A549 (cell line): ENCODE measurements around the gene ACBD3. TPM values are rescaled to one million over a fixed set of nuclear protein-coding genes. Genes with fewer than 3 reads are reported as not detected.

Experiments used
- ATAC-seq, 2 experiments: fragments of 200-7000 bp in 1 of 2; fragments of >200 bp in 1 of 2; cut with Nextera tagmentation in 1 of 2; cut with Tn5 transposase in 1 of 2; 3 replicates each; pipeline versions ENCODE4 v1.8.0 to v1.9.1; 2018 to 2020; ENCODE audit warnings: mild to moderate bottlenecking in 1 of 2, moderate library complexity in 1 of 2
- CTCF ChIA-PET: fragments of 300-600 bp; sonication (Branson Sonifier 250); formaldehyde crosslinking; extraction: SDS; loops from one replicate; lab custom pipeline; 2021; ENCODE audit warnings: antibody characterized with exemption, inconsistent platforms; lab: Yijun Ruan, JAX
- POLR2A ChIA-PET: fragments of 350-600 bp; formaldehyde crosslinking; extraction: SDS; loops from one replicate; lab custom pipeline; 2021; ENCODE audit warnings: antibody characterized with exemption, inconsistent platforms; lab: Yijun Ruan, JAX
- DNase-seq, 2 experiments: peaks; one replicate each; pipeline versions ENCODE4 v3.0.0 to v3.0.0-alpha.2; 2011 to 2016; ENCODE audit warnings: low read depth in 1 of 2, low spot score in 1 of 2
- FAIRE-seq: peaks from 2 replicates; lab custom pipeline; 2011; peaks lifted over from hg19 to GRCh38; lab: Jason Lieb, UNC
- H3K27ac ChIP-seq, 2 experiments: fragments of >200 bp; sonication (Bioruptor Twin); formaldehyde crosslinking; 3 replicates each; pipeline ENCODE4 v1.5.1; 2016 to 2017
- H3K4me1 ChIP-seq: fragments of >200 bp; sonication (Bioruptor Twin); formaldehyde crosslinking; 3 replicates; pipeline ENCODE4 v1.6.1; 2016
- H3K4me2 ChIP-seq: fragments of >200 bp; sonication (Bioruptor Twin); formaldehyde crosslinking; 3 replicates; pipeline ENCODE4 v1.6.1; 2016
- H3K4me3 ChIP-seq: fragments of >200 bp; sonication (Bioruptor Twin); formaldehyde crosslinking; 3 replicates; pipeline ENCODE4 v1.5.1; 2016
- H3K9me3 ChIP-seq: fragments of >200 bp; sonication (Bioruptor Twin); formaldehyde crosslinking; 3 replicates; pipeline ENCODE4 v1.6.1; 2016
- CBX8 ChIP-seq: fragments of 200-600 bp; sonication (generic); IDR thresholded peaks from 2 replicates; pipeline ENCODE4 v1.6.1; 2016
- CHD2 ChIP-seq: fragments of 150-350 bp; IDR thresholded peaks from 2 replicates; pipeline ENCODE4 v1.6.1; 2014; ENCODE audit warnings: low read length; ENCODE audit not compliant: partially characterized antibody
- ELK1 ChIP-seq: fragments of 150-350 bp; IDR thresholded peaks from 2 replicates; pipeline ENCODE4 v1.6.1; 2014; ENCODE audit warnings: low read depth, mild to moderate bottlenecking, low read length
- EP300 ChIP-seq, 2 experiments: fragments of >200 bp; sonication (Bioruptor Twin); formaldehyde crosslinking; IDR thresholded peaks; 2 replicates in 1 of 2; 3 replicates in 1 of 2; pipeline ENCODE4 v1.6.1; 2016 to 2017
- ESRRA ChIP-seq: fragments of 150-350 bp; IDR thresholded peaks from 2 replicates; pipeline ENCODE4 v1.6.1; 2014; ENCODE audit warnings: mild to moderate bottlenecking, low read length, borderline replicate concordance
- FOSB ChIP-seq: fragments of 250-450 bp; sonication (Bioruptor Pico); IDR thresholded peaks from 2 replicates; pipeline ENCODE4 v1.5.0; 2020; ENCODE audit warnings: mild to moderate bottlenecking, moderate library complexity
- GATA3 ChIP-seq: IDR thresholded peaks from 2 replicates; pipeline ENCODE4 v1.6.1; 2012; ENCODE audit warnings: borderline replicate concordance
- HDAC2 ChIP-seq: fragments of 200-600 bp; sonication (generic); IDR thresholded peaks from 2 replicates; pipeline ENCODE4 v1.6.1; 2016
- HES2 ChIP-seq: fragments of >200 bp; sonication (Bioruptor Twin); formaldehyde crosslinking; IDR thresholded peaks from 2 replicates; pipeline ENCODE4 v1.6.1; 2016
- HEYL ChIP-seq: fragments of 250-450 bp; sonication (Bioruptor Pico); IDR thresholded peaks from 2 replicates; pipeline ENCODE4 v1.8.0; 2021; ENCODE audit warnings: mild to moderate bottlenecking, moderate library complexity
- HOXB13 ChIP-seq: fragments of 250-450 bp; sonication (Bioruptor Pico); IDR thresholded peaks from 2 replicates; pipeline ENCODE4 v1.5.0; 2020; ENCODE audit warnings: low read depth, mild to moderate bottlenecking, moderate library complexity
- HOXB5 ChIP-seq: fragments of 250-450 bp; sonication (Bioruptor Pico); IDR thresholded peaks from 2 replicates; pipeline ENCODE4 v1.5.0; 2020; ENCODE audit warnings: mild to moderate bottlenecking, moderate library complexity
- JUNB ChIP-seq: fragments of >200 bp; sonication (Bioruptor Twin); formaldehyde crosslinking; IDR thresholded peaks from 2 replicates; pipeline ENCODE4 v1.6.1; 2016
- KDM1A ChIP-seq: fragments of 200-600 bp; sonication (generic); IDR thresholded peaks from 2 replicates; pipeline ENCODE4 v1.6.1; 2016; ENCODE audit warnings: low read depth, mild to moderate bottlenecking
- MAZ ChIP-seq: fragments of 150-350 bp; IDR thresholded peaks from 2 replicates; pipeline ENCODE4 v1.6.1; 2014; ENCODE audit warnings: antibody characterized with exemption, low read depth, low read length, borderline replicate concordance
- NFE2L2 ChIP-seq: fragments of 150-350 bp; conservative IDR thresholded peaks from 2 replicates; pipeline ENCODE4 v1.6.1; 2014; ENCODE audit warnings: low read length
- NPAS2 ChIP-seq: fragments of 250-450 bp; sonication (Bioruptor Pico); IDR thresholded peaks from 2 replicates; pipeline ENCODE4 v1.8.0; 2022; ENCODE audit warnings: mild to moderate bottlenecking, moderate library complexity, borderline replicate concordance
- NR3C1 ChIP-seq: fragments of >200 bp; sonication (Bioruptor Twin); formaldehyde crosslinking; IDR thresholded peaks from 3 replicates; pipeline ENCODE4 v1.6.1; 2017
- RFX5 ChIP-seq: fragments of 450-650 bp; IDR thresholded peaks from 2 replicates; pipeline ENCODE4 v1.7.1; 2014; ENCODE audit warnings: antibody characterized with exemption, mild to moderate bottlenecking, moderate library complexity
- SMC3 ChIP-seq: fragments of >200 bp; sonication (Bioruptor Twin); formaldehyde crosslinking; IDR thresholded peaks from 3 replicates; pipeline ENCODE4 v1.6.1; 2018; ENCODE audit warnings: inconsistent platforms
- ZFP36 ChIP-seq: fragments of 450-650 bp; IDR thresholded peaks from 2 replicates; pipeline ENCODE4 v1.6.1; 2014; ENCODE audit warnings: borderline replicate concordance; ENCODE audit not compliant: partially characterized antibody
- WGBS: methylation state at CpG from one replicate; pipeline ENCODE4 v1.1.6; 2017; ENCODE audit errors: missing lambda C conversion rate; 5-methylcytosine and 5-hydroxymethylcytosine counted together
- polyA plus RNA-seq, 4 experiments: library from polyadenylated mRNA; depleted of rRNA in 3 of 4; stranded (reverse); fragments of >200 nt; fragmentation: RNase III in 1 of 4; extraction: RNeasy Plus Mini Kit Qiagen cat#74134 plus additional on column Dnase treatment in 1 of 4; gene quantifications; 2 replicates in 3 of 4; 3 replicates in 1 of 4; pipeline ENCODE4 v1.2.3, GENCODE V29; 2011 to 2017
- TF ChIP-seq, protein P1 (sequence below): IDR thresholded peaks from 2 replicates; pipeline ENCODE4 v1.6.1; 2012
- TF ChIP-seq, protein P2 (sequence below): fragments of 200-600 bp; sonication (generic); IDR thresholded peaks from 2 replicates; pipeline ENCODE4 v1.6.1; 2016; ENCODE audit warnings: antibody characterized with exemption, mild to moderate bottlenecking, moderate library complexity

ACBD3 gene
- polyA plus RNA-seq, 2 of the 4 experiments (the other 2 are of a cell fraction) = 29.8 to 52.9 TPM

DNA sequence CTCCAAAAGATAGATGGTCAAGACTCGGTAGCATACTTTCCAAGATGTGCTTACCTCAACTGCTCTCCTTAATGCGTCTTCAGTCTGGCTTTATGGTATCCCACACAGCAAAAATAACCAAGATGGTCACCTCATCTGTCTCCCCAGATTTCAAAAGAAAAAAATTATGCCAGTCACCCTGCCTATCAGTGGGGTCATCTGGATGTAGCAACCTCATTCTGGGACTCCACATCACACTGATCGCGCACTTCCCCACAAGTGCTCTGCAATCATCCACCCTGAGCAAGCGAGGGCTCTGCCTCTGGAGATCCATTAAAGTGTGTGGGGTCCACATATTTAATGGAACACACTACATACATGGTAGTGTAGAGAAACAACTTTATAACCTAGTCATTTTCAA lies 42.5 kb downstream of the ACBD3 start:
- no peak overlapping the region for H3K27ac ChIP-seq
- TF ChIP-seq NR3C1 = no peak
- TF ChIP-seq CBX8 = no peak
- no peak for TF ChIP-seq HEYL (CRISPR knock-in tag)
- TF ChIP-seq NFE2L2 = peak; percentile 69; the same call in 1 of the 2 replicates
- TF ChIP-seq, protein P1, sequence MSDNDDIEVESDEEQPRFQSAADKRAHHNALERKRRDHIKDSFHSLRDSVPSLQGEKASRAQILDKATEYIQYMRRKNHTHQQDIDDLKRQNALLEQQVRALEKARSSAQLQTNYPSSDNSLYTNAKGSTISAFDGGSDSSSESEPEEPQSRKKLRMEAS = no peak
- TF ChIP-seq, all 56 proteins: peak for 1
- H3K4me1 ChIP-seq = no peaks in the 10 kb centered on the region
- DNase-seq = no peak
- H3K4me2 ChIP-seq = no peak overlapping the region
- no peak for FAIRE-seq
- no peaks in the 10 kb centered on the region for H3K9me3 ChIP-seq
- ChIA-PET CTCF (interaction anchor here (0.8 kb wide), 1 partner anchor 20 kb away, joined by 4 read pairs; no protein-coding TSS in a partner anchor), POLR2A (no interaction called here)
- no peak for ATAC-seq
- 93% methylated on average over 5 of the region's 5 CpGs for WGBS
- H3K4me3 ChIP-seq = no peak overlapping the region

- ChIA-PET CTCF (interaction anchor here (3.4 kb wide), 1 partner anchor 11 kb away, joined by 35 read pairs; no protein-coding TSS in a partner anchor), POLR2A (no interaction called here)
- Histone ChIP-seq H3K4me1 (0 out of 3 replicates have a peak, but pooled peaks cover 5% of the 10 kb centered on the region), H3K9me3 (no peaks in the 10 kb centered on the region), H3K27ac (peak overlapping the region in 1 of 2 experiments; percentile 59; a peak in 3 of 6 replicates), H3K4me3 (no peak overlapping the region), H3K4me2 (no peak overlapping the region)
- FAIRE-seq (no peak), DNase-seq (no peak), ATAC-seq (no peak; a peak in 1 of 6 replicates)
- 84% methylated on average over 14 of the region's 14 CpGs for WGBS
- TF ChIP-seq ZFP36 (no peak), HOXB13 (no peak), NR3C1 (no peak), HDAC2 (no peak), CHD2 (no peak), NPAS2 (CRISPR knock-in tag) (no peak), HOXB5 (CRISPR knock-in tag) (no peak), JUNB (no peak), FOSB (no peak), HES2 (no peak), MAZ (no peak)
- TF ChIP-seq, protein P2, sequence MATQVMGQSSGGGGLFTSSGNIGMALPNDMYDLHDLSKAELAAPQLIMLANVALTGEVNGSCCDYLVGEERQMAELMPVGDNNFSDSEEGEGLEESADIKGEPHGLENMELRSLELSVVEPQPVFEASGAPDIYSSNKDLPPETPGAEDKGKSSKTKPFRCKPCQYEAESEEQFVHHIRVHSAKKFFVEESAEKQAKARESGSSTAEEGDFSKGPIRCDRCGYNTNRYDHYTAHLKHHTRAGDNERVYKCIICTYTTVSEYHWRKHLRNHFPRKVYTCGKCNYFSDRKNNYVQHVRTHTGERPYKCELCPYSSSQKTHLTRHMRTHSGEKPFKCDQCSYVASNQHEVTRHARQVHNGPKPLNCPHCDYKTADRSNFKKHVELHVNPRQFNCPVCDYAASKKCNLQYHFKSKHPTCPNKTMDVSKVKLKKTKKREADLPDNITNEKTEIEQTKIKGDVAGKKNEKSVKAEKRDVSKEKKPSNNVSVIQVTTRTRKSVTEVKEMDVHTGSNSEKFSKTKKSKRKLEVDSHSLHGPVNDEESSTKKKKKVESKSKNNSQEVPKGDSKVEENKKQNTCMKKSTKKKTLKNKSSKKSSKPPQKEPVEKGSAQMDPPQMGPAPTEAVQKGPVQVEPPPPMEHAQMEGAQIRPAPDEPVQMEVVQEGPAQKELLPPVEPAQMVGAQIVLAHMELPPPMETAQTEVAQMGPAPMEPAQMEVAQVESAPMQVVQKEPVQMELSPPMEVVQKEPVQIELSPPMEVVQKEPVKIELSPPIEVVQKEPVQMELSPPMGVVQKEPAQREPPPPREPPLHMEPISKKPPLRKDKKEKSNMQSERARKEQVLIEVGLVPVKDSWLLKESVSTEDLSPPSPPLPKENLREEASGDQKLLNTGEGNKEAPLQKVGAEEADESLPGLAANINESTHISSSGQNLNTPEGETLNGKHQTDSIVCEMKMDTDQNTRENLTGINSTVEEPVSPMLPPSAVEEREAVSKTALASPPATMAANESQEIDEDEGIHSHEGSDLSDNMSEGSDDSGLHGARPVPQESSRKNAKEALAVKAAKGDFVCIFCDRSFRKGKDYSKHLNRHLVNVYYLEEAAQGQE = no peak
Measured at GRCh38 chr1:226135709-226136108, 50.8 kb downstream of the ACBD3 start.

- DNase-seq (no peak), FAIRE-seq (no peak), ATAC-seq (peak; percentile 23 to 46; a peak in 4 of 6 replicates)
- WGBS = 91% methylated on average over 16 of the region's 21 CpGs
- POLR2A ChIA-PET = no interaction called here
- no peak overlapping the region for H3K4me2 ChIP-seq
- CTCF ChIA-PET = interaction anchor here (3.4 kb wide), 1 partner anchor 11 kb away, joined by 35 read pairs; no protein-coding TSS in a partner anchor
- H3K4me1 ChIP-seq = 0 out of 3 replicates have a peak, but pooled peaks cover 5% of the 10 kb centered on the region
- H3K9me3 ChIP-seq = no peaks in the 10 kb centered on the region
- peak overlapping the region in 1 of 2 experiments; percentile 59; a peak in 3 of 6 replicates for H3K27ac ChIP-seq
- no peak for TF ChIP-seq KDM1A
- no peak for TF ChIP-seq EP300 (IDR thresholded peaks at IDR 0.05)
- no peak for TF ChIP-seq ESRRA
- no peak for TF ChIP-seq SMC3
- TF ChIP-seq CBX8 = no peak
- TF ChIP-seq GATA3 = no peak
- no peak for TF ChIP-seq ELK1
- no peak for TF ChIP-seq RFX5
- H3K4me3 ChIP-seq = no peak overlapping the region
Measured at GRCh38 chr1:226135059-226135651, 51.4 kb downstream of the ACBD3 start.
